NCI-H748 (cell line): Measurements from ENCODE around the gene KLHL1.
"Not testable (repeated sequence)": the region's sequence is repeated elsewhere in the genome, so short reads cannot be mapped to it uniquely, and the experiment has no call there.

Experiments used
- DNase-seq: peaks from one replicate; lab custom pipeline; 2025; ENCODE audit not compliant: unreplicated experiment; lab: John Stamatoyannopoulos, UW

Gene KLHL1

DNA sequence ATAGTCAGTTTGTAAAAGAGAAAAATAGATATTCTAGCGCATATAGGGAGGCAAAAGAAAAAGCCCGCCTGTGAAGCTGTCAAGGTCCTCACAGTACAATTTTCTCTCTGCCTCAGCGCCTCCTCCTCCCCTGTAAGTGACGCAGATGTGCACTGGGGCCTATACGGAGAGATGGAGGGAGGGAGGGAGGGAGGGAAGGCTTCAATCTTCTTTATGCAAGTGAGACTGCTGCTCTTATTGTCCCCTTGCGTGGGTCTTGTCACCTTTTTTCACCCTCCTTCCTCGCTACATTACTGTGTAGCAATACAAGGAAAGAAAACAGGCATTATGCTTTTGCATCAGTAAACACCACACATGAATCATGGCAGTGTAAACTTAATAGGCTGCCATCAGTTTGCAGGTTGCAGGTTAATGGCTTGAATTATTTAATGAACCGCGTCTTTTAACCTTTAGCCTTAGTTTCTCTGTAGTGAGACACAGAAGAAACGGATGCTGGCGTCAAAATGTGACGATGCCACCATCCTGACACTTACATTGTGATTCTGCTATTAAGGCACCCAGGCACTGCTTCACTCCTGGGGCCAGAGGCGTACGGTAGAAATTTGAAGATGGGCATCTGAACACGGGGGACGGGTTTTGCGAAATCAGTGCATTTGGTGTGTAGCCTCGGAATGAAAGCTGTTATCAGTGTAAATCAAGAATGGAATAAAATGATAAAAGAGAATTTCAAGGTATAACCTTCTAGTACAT, at the start of gene KLHL1:
KLHL1 (minus strand) TSS at position 97 of the 750 bp plus-strand sequence. CDS start 753 bp downstream, outside the sequence.
- DNase-seq: no peak

GRCh38 chr13:70142658-70143057, 34.4 kb upstream of the KLHL1 start:
- not testable (repeated sequence) for DNase-seq

- DNase-seq: peak; percentile 71
Observed at GRCh38 chr13:70128098-70128497, 19.8 kb upstream of the KLHL1 start.

GRCh38 chr13:70125693-70126092, 17.4 kb upstream of the KLHL1 start:
- DNase-seq: no peak

DNA sequence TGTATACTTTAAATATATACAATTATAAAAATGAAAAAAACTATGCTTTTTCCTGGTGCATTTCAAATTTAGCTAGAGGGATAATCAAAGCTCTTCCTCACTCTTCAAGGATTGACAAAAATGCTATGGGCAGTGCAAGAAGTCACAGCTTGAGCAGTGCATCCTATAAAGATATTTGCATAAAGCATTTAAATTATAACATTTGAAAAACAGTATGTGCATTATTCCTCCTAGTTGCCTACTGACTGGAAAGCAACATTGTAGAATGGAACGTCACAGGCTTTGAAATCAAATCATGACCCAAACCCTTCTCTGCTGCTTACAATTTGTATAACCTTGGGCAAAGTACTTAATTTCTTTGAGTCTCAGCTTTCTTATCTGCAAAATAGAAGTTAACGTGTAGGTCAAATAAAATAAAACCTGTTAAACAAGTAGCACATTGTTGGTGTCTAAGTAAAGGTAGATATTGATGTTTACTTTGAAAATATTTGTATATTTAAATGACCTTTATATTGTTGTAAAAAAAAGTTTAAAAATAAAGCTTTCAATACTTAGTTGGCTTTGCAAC, 9.2 kb upstream of the KLHL1 start:
- DNase-seq: no peak

- no peak for DNase-seq
Observed at GRCh38 chr13:70107498-70108281, 562 bp downstream of the KLHL1 start, which contains the start of gene ATXN8OS. TSS of gene ATXN8OS (plus strand) at chr13:70107826.

DNA sequence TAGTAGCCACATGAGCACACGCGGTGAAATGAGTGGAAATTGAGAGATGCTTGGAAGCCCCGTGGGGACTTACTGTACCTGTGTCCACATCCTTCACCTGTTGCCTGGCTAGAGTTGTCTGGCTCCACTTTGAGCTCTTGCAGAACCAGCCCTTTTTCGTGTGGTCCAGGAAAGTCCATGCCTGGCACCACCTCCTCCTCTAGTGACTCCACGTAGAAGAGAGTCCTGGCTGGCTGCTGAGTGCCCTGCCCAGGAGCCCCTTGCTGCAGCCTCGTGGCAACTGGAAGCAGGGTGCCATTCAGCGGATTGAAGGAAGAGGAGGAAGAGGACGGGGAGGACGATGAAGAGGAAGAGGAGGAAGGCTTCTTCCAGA, 1.1 kb downstream of the KLHL1 start:
- no peak for DNase-seq

- DNase-seq: no peak
Observed at GRCh38 chr13:70104481-70104880, 3.8 kb downstream of the KLHL1 start.

DNA sequence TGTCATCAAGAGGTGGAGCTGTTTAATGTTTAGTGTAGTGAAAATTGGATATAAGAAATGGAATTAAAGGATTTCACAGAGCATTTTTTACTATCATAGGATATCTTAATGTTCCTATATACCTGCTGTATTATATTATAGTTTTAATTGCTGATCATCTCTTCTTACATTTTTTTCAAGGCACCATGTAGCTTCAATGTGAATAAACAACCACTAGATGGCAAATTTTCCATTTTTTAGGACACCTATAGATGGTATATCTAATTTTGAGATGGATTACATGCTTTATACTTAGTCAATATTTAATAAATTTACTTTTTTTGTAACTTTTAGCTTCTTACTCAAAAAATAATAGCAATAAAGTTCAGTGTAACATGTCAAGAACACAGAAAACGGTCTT, 9.6 kb downstream of the KLHL1 start:
- DNase-seq: peak; percentile 36

GRCh38 chr13:70090036-70090723, 18.1 kb downstream of the KLHL1 start:
- no peak for DNase-seq

GRCh38 chr13:70088926-70089325, 19.3 kb downstream of the KLHL1 start:
- no peak for DNase-seq

- no peak for DNase-seq
Observed at GRCh38 chr13:70087247-70087646, 21.0 kb downstream of the KLHL1 start.

DNA sequence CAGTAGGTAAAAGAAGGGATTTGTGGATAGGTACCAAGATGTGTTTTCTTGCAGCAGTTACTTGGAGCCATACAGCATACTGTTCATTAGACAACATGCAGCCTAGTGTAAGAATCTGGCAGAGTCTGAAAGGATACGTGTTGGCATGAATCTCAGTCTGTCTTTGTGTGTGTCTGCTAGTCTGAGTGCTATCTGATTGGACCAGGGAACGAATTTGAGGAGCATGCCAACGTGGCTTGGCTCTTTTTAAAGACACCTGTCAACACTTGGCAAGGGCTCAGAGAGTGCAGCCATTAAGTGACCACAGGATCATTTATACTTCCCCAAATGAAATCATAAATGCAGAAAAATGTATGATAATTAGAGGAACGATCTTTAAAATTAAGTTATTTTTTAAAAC, 28.2 kb downstream of the KLHL1 start:
- DNase-seq: no peak

- no peak for DNase-seq
Observed at GRCh38 chr13:70054572-70054971, 53.7 kb downstream of the KLHL1 start.

DNA sequence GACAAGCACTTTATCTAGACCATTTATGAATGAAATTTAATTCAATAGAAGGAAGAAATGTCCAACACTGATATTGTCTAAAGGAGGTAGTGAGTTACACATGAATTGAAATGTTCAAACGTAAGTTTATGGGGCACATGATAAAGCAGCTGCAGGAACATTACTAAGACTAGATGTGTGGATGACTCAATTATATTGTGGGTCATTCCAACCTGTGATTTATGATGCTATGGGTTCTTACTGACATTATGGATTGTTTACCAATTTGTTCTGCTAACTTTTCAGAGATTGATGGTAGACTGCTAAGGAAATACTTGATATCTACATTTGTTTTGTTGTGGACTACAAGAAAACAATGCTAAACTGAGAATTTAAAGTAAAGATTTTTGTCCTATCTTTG, 56.7 kb downstream of the KLHL1 start:
- peak; percentile 9 for DNase-seq

DNA sequence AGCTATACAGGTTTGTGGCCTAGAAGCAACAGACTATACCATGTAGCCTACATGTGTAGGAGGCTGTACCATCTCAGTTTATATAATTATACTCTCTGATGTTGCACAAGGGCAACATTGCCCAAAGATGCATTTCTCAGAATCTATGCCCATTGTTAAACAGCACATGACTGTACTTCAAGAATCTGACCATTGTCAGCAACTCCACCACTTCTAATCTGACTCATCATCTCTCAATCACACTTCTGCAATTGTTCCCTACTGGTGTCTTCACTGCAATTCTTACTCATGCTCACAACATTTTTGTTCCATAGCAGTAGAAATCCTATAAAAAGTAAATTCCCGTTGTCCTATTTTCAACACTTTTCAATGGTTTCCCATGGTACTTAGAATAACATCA, 64.6 kb downstream of the KLHL1 start:
- DNase-seq: no peak

DNA sequence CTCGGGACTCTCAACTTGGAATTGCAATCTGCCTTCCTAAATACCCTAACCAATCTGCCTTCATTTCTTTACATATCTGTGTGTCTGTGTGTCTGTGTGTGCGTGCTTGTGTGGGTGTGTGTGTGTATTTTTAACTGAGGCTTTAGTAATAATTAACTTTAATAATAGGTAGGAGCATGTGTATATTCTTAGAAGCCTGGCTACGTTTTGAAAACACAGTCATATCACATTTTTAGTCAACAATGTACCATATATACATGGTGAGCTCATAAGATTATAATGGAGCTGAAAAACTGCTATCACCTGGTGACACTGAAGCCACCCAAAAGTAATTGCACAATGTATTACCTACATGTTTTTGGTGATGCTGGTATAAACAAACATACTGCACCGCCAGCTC, 66.1 kb downstream of the KLHL1 start:
- DNase-seq: no peak

DNA sequence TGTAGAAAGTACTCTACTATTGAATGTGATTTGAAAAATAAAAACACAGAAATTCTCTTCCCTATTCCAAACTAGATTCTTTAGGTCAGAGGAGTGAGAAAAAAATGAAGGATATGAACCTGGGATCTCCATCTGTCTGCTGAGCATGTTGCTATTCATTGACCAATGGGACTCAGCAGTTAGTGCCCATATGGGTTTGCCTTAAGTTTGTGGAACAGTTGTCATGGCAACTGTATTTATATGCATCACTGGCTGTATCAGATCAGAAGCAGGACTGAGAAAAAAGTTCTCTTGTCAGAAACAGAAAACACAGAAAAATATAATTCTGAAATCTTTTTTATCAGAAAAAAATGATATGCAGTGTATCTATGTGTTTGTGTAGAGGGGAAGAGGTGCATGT, 74.0 kb downstream of the KLHL1 start:
- DNase-seq: peak; percentile 38

- no peak for DNase-seq
Observed at GRCh38 chr13:70027551-70027950, 80.7 kb downstream of the KLHL1 start.

DNA sequence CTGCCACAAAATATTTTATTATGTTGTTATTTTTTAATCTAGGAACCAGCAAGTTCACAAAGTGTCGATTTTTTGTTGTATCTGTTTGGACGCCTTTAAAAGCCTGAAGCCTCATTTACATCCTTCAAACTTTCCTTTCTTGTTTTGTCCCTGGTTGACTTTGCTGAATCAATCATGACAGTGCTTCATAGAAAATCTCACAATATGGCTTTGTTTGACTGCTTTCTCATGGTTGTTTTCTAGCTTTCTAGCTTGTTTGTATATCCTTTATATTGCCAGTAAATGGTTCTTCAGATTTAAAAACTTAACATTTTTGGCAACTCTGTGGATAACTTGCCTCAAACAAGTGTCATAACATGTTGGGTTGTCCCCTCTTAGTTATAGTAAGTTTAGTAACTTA, 84.7 kb downstream of the KLHL1 start:
- no peak for DNase-seq

- no peak for DNase-seq
Observed at GRCh38 chr13:70022646-70023045, 85.6 kb downstream of the KLHL1 start.
